Left ventricle myocardium inferior (tissue), 1 donor: ENCODE data around the gene MESP2. TPM values are rescaled to one million over a fixed set of nuclear protein-coding genes. Genes with fewer than 3 reads are reported as not detected.

Experiments used
- DNase-seq: peaks from one replicate; pipeline ENCODE4 v3.0.0-alpha.2; 2020
- H3K27ac ChIP-seq: fragments of 200-600 bp; replicated peaks from 2 replicates; pipeline ENCODE4 v1.8.0; 2021
- H3K27me3 ChIP-seq: fragments of 200-600 bp; 2 replicates; pipeline ENCODE4 v1.8.0; 2021; ENCODE audit warnings: low read depth
- H3K36me3 ChIP-seq: fragments of 200-600 bp; 2 replicates; pipeline ENCODE4 v1.8.0; 2021
- H3K4me1 ChIP-seq: fragments of 200-600 bp; 2 replicates; pipeline ENCODE4 v1.8.0; 2021
- H3K4me3 ChIP-seq: fragments of 200-600 bp; 2 replicates; pipeline ENCODE4 v1.8.0; 2021; ENCODE audit warnings: mild to moderate bottlenecking, moderate library complexity
- H3K9me3 ChIP-seq: fragments of 200-600 bp; replicated peaks from 2 replicates; pipeline ENCODE4 v1.8.0; 2021
- intact Hi-C: fragments of 100-400 bp; cut with micrococcal nuclease; formaldehyde crosslinking; loops from one replicate; pipeline ENCODE4 v1.11.0; 2022
- total RNA-seq: library from RNA; stranded (reverse); fragmentation: NEBNext Ultra II Directional; extraction: Animal tissue kit (Norgen Biotek cat#: 25700); gene quantifications from one replicate; pipeline ENCODE4 v1.2.1, GENCODE V29; 2021
- TF ChIP-seq, protein P1 (sequence below): fragments of 200-600 bp; IDR thresholded peaks from 2 replicates; pipeline ENCODE4 v1.8.0; 2021; ENCODE audit warnings: antibody characterized with exemption, mild to moderate bottlenecking, borderline replicate concordance
- donor health status: DM: no; HTN: yes; CAD: no; lungs with severe emphysema.

MESP2 gene
- total RNA-seq, 1 donor from 2014 or later: 0.27 TPM

DNA sequence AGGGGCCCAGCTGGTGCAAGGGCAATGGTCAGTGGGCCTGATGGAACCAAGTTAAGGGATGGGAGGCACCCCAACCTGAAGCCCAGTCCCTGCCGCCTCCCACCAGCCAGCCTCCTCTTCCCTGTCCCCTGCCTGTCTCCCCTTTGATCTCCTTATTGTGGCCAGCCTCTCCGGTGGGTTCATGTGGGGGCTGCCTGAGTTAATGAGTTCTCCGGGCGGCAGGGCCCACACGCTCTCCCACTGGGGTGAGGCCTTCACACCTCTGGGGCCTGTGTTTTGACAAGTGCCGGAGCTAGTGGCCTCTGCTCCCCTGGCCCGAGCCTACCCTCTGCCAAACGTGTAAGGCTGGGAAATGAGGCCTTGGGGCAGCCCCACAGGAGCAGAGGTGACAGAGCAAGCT lies 17.8 kb upstream of the MESP2 start:
- Histone ChIP-seq H3K4me1 (no peaks in the 10 kb centered on the region), H3K27me3 (no peaks in the 10 kb centered on the region), H3K27ac (no peak overlapping the region), H3K9me3 (no peaks in the 10 kb centered on the region), H3K36me3 (no peaks in the 10 kb centered on the region), H3K4me3 (no peak overlapping the region)
- TF ChIP-seq, protein P1, sequence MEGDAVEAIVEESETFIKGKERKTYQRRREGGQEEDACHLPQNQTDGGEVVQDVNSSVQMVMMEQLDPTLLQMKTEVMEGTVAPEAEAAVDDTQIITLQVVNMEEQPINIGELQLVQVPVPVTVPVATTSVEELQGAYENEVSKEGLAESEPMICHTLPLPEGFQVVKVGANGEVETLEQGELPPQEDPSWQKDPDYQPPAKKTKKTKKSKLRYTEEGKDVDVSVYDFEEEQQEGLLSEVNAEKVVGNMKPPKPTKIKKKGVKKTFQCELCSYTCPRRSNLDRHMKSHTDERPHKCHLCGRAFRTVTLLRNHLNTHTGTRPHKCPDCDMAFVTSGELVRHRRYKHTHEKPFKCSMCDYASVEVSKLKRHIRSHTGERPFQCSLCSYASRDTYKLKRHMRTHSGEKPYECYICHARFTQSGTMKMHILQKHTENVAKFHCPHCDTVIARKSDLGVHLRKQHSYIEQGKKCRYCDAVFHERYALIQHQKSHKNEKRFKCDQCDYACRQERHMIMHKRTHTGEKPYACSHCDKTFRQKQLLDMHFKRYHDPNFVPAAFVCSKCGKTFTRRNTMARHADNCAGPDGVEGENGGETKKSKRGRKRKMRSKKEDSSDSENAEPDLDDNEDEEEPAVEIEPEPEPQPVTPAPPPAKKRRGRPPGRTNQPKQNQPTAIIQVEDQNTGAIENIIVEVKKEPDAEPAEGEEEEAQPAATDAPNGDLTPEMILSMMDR: no peak
- intact Hi-C loops: no loop called here
- DNase-seq: no peak

DNA sequence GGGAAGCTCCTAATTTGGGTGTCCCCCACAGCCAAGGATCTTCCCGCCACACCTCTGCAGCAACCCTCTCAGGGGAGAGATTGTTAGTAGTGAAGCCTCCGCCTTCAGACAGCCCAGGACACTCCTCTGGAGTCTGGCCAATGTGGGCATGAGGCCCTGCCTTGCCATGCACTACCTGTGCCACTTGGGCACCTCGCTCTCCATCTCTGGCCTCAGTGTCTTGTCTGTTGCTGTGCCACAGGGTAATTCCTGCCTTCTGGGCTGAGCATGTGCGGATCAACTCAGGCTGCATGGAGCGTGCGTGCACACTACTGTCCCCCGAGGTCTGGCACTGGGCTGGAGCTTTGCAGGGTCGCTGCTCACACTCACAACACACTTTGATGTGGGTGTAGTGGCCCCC lies 17.2 kb upstream of the MESP2 start:
- no peaks in the 10 kb centered on the region for H3K4me1 ChIP-seq
- DNase-seq: no peak
- no peak overlapping the region for H3K4me3 ChIP-seq
- intact Hi-C loops: no loop called here
- no peaks in the 10 kb centered on the region for H3K36me3 ChIP-seq
- H3K27me3 ChIP-seq: no peaks in the 10 kb centered on the region
- TF ChIP-seq, protein P1: no peak
- H3K27ac ChIP-seq: no peak overlapping the region
- H3K9me3 ChIP-seq: no peaks in the 10 kb centered on the region

DNA sequence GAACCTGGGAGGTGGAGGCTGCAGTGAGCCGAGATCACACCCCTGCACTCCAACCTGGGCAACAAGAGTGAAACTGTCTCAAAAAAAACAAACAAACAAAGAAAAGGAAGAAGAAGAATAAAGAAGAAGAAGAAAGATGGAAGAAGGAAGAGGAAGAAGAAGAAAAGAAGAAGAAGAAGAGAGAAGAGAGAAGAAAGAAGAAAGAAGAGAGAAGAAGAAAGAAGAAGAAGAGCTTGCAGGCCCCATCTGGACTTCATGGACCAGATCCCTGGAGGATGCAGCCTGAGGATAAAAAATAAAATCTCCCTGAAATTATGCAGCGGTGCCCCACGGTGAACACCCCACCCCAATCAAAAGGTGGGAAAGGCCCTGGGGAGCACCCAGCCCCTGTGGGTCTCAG lies 16.3 kb upstream of the MESP2 start:
- Histone ChIP-seq H3K4me1 (no peaks in the 10 kb centered on the region), H3K27me3 (no peaks in the 10 kb centered on the region), H3K27ac (no peak overlapping the region), H3K36me3 (no peaks in the 10 kb centered on the region), H3K4me3 (no peak overlapping the region), H3K9me3 (no peaks in the 10 kb centered on the region)
- no peak for DNase-seq
- intact Hi-C loops: loop anchor here (5.0 kb wide), 1 partner anchor 117 kb away; no protein-coding TSS in a partner anchor
- TF ChIP-seq, protein P1: no peak

DNA sequence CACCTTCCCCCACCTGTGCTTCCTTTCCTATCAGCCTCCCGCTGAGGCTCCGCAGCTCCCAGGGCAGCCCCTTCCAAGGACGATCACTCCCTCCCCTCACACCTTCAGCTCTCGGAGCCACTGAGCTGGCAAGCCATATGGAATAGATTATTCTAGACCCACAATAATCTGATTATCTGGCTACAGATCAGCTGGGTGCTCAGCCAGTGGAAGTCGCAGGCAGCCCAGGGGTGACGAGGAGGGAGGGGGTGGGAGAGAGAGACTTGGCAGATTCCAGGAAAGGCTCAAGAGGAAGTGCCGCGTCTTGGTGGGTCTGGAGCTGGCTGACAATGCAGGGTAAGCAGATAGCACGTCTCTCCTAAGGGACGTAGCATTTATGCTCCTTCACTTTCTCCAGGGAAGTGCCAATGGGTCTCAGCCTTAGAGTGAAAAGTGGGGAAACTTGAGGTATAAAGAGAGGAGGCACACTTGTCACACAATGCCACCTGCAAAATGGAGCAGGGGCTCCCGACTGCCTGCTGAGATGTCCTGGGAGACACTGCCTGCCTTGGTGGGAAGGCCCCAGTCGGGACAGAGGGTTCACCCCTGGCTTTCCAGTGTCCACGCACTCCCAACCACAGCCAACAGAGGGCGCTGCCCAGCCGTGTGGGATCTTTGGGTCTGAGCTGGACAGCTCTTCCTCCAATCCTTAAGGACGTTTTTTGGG lies 15.7 kb upstream of the MESP2 start:
- intact Hi-C loops: loop anchor here (5.0 kb wide), 1 partner anchor 117 kb away; no protein-coding TSS in a partner anchor
- Histone ChIP-seq H3K27me3 (no peaks in the 10 kb centered on the region), H3K27ac (no peak overlapping the region), H3K4me3 (no peak overlapping the region), H3K9me3 (no peaks in the 10 kb centered on the region), H3K4me1 (no peaks in the 10 kb centered on the region), H3K36me3 (no peaks in the 10 kb centered on the region)
- TF ChIP-seq, protein P1: peak; percentile 95
- DNase-seq: peak; percentile 81

GRCh38 chr15:89761009-89761831 lies 14.9 kb upstream of the MESP2 start:
- no peak for DNase-seq
- TF ChIP-seq, protein P1: peak; percentile 15
- Histone ChIP-seq H3K4me3 (no peak overlapping the region), H3K36me3 (no peaks in the 10 kb centered on the region), H3K27ac (no peak overlapping the region), H3K9me3 (no peaks in the 10 kb centered on the region), H3K27me3 (no peaks in the 10 kb centered on the region), H3K4me1 (peaks cover 4% of the 10 kb centered on the region)
- intact Hi-C loops: loop anchor here (5.0 kb wide), 1 partner anchor 116 kb away; no protein-coding TSS in a partner anchor
